ENCODE results near the gene KRAS. TPM values are rescaled to one million over a fixed set of nuclear protein-coding genes. Genes with fewer than 3 reads are reported as not detected.

The KRAS gene
- total RNA-seq, 2 experiments from 2014 or later: 26.9 to 27.7 TPM

GRCh38 chr12:25207846-25208245, 42.9 kb downstream of the KRAS start:
- ChIA-PET POLR2A (no interaction called here), CTCF (no interaction called here)

DNA sequence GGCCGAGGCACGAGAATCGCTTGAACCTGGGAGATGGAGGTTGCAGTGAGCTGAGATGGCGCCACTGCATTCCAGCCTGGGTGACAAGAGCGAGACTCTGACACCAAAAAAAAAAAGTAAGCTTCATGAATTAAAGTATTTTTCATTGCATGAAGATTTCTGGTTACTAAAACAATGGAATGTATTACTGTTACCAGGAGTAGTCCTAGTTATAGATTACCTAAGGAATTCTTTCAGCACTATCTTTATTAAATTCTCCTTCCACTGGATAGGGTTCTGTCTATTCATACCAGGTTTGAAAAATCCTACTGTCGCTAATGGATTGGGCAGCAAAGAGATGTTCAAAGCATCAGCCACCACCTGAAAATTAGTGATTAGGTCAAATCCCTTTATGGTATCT, 43.3 kb downstream of the KRAS start:
- ChIA-PET POLR2A (no interaction called here), CTCF (no interaction called here)

GRCh38 chr12:25202137-25202536, 48.6 kb downstream of the KRAS start:
- CTCF ChIA-PET: no interaction called here
- POLR2A ChIA-PET: no interaction called here

DNA sequence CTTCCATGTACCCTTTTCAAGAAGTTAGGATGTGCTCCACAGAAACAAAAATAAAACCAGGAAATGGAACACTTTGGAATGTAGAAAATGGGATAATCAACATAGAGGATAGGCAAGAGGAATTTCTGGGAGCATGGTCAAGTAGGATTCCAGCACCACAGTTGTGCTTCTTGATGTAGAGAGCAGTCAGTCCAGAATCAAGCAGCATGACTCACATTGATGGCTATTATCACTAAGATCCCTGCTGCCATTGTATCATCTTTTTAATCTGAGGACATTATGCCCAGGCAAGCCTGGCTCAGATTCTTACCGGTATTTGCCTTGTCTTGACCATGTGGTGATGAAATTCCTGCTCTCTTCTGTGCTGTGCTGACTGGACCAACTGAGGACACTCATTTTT, 50.0 kb downstream of the KRAS start:
- ChIA-PET POLR2A (no interaction called here), CTCF (no interaction called here)

- POLR2A ChIA-PET: no interaction called here
- CTCF ChIA-PET: no interaction called here
These were observed 53.1 kb downstream of the KRAS start for GRCh38 chr12:25197608-25198007.

GRCh38 chr12:25195056-25195971, 55.4 kb downstream of the KRAS start, which contains the start of the genes DNAI7 and ETFRF1:
Gene DNAI7 (minus strand): TSS chr12:25195160. CDS start chr12:25195078, 82 bp downstream.
Gene ETFRF1 (plus strand): TSS chr12:25195237. CDS start chr12:25203957, 8,720 bp downstream.
- CTCF ChIA-PET: no interaction called here
- POLR2A ChIA-PET: interaction anchor here (0.6 kb wide), 1 partner anchor 23 kb away, joined by 8 read pairs; no protein-coding TSS in a partner anchor

DNA sequence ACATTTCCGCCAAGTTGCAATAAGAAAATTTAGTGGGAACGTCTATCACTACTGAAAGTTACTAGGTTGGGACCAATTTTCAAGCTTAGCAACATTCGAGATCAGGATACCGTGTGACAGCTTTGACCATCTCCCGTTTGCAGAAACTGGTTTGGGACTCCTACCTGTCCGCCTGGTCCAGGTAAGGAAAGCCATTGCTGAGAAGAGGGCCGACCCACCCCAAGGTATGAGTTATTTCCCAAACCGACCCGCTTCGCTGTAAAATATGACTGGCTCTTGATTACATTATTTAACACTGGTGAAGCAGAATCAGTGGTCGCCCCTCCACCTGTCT, 56.0 kb downstream of the KRAS start:
- CTCF ChIA-PET: no interaction called here
- POLR2A ChIA-PET: interaction anchor here (0.6 kb wide), 1 partner anchor 24 kb away, joined by 8 read pairs; no protein-coding TSS in a partner anchor

DNA sequence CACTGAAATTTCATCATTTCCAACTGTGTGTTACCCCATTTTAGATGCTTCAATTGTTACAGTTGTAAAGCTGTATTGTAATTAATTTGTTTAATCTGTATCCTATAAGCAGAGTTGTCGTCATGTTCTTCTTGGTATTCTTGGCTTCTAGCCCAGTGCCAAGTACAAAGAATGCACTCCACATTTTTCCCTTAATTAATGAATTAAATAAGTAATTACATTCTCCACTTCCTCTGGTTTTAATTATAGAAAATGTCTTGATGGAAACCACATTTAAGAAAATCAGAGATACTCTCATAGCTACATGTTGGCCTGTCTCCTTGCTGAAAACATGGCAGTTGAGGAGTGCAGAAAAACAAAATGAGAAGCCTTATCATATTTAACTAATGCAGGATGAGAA, 56.5 kb downstream of the KRAS start:
- ChIA-PET CTCF (no interaction called here), POLR2A (no interaction called here)

- ChIA-PET POLR2A (no interaction called here), CTCF (no interaction called here)
These were observed 59.9 kb downstream of the KRAS start for GRCh38 chr12:25190793-25191192.

GRCh38 chr12:25189656-25190055, 61.1 kb downstream of the KRAS start:
- CTCF ChIA-PET: no interaction called here
- POLR2A ChIA-PET: no interaction called here

GRCh38 chr12:25187781-25188180, 62.9 kb downstream of the KRAS start:
- ChIA-PET POLR2A (no interaction called here), CTCF (no interaction called here)

DNA sequence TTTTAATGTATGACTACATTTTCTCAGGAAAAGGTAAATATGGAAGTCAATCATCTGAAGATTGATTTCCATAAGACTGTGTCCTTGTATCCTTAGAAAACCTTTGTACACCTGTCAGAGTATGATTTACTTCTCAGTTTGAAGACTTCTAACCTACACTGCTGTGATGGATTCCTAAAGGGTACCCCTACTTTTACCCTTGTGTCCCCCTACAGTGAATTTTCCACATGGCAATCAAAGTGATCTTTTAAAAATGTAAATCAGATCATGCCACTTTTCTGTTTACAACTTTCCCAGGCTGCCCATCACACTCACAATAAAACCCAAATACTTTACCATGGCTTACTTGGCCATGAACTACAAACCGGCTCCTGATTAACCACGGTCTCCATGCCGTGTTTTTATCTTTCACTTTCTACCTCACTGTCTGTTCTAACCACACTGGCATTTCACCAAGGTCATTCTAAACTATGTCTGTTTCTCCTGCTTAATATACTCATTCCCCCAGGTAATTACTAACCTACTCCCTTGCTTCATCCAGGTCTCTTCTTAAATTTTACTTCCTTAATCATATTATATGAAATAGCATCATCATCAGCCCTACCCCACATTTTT, 63.8 kb downstream of the KRAS start:
- POLR2A ChIA-PET: no interaction called here
- CTCF ChIA-PET: no interaction called here

DNA sequence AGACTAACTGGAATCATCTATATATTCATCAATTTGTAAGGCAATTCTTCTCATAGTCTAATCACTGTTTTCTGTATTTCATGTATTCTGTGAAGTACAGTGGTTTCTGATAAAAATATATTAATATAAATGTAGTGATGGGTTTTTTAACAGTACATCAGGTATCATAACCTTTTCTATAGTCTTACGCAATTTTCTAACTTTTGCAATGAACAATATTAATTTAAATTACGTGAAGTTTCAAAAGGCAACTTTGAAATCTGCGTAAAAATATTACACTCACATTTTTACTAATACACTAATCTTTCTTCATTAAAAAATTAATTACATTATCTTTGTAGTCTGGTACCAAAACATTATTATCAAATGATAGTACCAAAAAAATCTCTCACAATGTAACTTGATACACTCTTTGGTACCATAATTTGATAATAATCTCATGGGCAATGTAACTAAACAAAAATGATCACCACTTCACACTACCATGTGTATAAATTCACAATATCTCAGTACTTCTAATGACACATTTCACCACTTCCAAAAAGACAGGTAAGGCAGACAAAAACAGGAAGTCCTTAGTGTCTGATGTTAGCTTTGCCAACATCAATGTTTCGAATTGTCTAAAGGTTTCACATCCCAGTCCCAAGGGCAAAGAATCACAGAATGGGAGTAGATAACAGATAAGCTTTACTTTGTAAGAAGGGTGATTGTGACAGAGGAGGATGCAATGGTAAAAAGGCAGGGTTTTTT, 64.5 kb downstream of the KRAS start:
- POLR2A ChIA-PET: no interaction called here
- CTCF ChIA-PET: no interaction called here

DNA sequence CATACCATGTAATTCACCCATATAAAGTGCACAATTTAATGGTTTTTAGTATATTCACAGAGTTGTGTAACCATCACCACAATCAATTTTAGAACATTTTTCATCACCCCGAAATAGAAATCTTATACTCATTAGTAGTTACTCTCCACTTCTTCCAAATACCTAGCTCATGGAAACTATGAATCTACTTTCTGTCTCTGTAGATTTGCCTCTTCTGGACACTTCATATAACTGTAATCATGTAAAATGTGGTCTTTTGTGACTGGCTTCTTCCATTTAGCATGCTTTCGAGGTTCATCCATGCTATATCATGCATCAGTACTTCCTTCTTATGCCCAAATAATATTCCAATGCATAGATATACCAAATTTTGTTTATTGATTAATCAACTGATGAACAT, 66.6 kb downstream of the KRAS start:
- CTCF ChIA-PET: no interaction called here
- POLR2A ChIA-PET: no interaction called here

- POLR2A ChIA-PET: no interaction called here
- CTCF ChIA-PET: no interaction called here
These were observed 68.0 kb downstream of the KRAS start for GRCh38 chr12:25182765-25183164.

DNA sequence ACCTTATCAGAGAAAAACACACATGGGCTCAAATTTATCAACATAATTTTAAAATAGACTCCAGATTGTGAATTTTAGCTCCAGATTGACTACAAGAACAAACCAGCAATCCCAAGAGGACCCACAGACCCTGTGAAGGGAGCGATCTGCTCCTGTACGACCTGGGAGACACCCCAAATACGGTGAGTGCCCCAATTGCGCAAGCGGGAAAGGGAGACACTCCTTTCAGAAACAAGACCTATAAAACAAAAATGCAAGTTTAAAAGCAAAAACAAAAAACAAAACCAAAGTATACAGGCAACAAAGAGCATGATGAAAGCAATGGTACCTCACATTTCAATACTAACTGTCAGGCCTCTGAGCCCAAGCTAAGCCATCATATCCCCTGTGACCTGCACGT, 87.9 kb downstream of the KRAS start:
- CTCF ChIA-PET: no interaction called here
- POLR2A ChIA-PET: no interaction called here

- ChIA-PET POLR2A (no interaction called here), CTCF (interaction anchor here (0.7 kb wide), 1 partner anchor 144 kb away, joined by 3 read pairs; no protein-coding TSS in a partner anchor)
These were observed 94.7 kb downstream of the KRAS start for GRCh38 chr12:25156061-25156460.

DNA sequence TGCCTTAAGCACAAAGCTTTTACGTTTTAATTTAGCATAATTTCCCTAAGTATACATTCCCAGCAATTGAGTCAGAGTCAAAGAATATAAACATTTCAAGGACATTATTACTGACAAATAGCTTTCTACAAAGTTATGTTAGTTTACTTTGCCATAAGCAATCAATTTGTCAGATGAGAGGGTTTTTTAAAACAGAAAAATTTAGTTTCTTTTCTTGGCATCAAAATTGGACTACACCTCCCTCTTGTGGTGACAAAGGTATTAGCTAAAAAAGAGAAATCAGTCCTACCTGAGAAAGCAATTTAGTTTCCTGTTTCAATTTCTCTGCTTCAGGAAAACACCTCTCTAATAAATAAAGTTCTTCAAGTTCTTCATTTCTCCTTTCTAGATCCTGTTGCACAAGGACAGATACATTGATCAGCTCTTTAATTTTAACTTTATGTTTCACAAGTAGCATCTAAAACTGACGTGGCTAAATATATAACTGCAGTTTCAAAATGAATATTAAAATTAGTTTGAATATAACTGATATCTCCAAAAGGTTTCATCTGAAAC, 95.6 kb downstream of the KRAS start:
- ChIA-PET CTCF (interaction anchor here (1.1 to 1.3 kb wide), 3 partner anchors 10 to 232 kb away, joined by 3 to 4 read pairs (median 3); no protein-coding TSS in a partner anchor), POLR2A (no interaction called here)
